Lower lobe of right lung (tissue), 2 donors: ENCODE data around the gene OSBPL7. TPM values are rescaled to one million over a fixed set of nuclear protein-coding genes. Genes with fewer than 3 reads are reported as not detected.
A peak's percentile ranks its signal among the peaks of the same experiment; 100 is the strongest.

ENCODE experiments used
- ATAC-seq, 2 donors: fragments of 200-7000 bp; cut with Tn5 transposase; one replicate each; pipeline ENCODE4 v1.9.1; 2020 to 2022; ENCODE audit warnings: mild to moderate bottlenecking in 2 of 2, moderate library complexity in 2 of 2
- DNase-seq: peaks from one replicate; pipeline ENCODE4 v3.0.0-alpha.2; 2020
- H3K27ac ChIP-seq: fragments of 200-600 bp; one replicate; pipeline ENCODE4 v1.8.0; 2022
- H3K27me3 ChIP-seq: fragments of 200-600 bp; one replicate; pipeline ENCODE4 v1.8.0; 2022; ENCODE audit warnings: low read depth
- H3K36me3 ChIP-seq: fragments of 200-600 bp; one replicate; pipeline ENCODE4 v1.8.0; 2022; ENCODE audit warnings: mild to moderate bottlenecking
- H3K4me1 ChIP-seq: fragments of 200-600 bp; one replicate; pipeline ENCODE4 v1.8.0; 2022
- H3K4me3 ChIP-seq: fragments of 200-600 bp; one replicate; pipeline ENCODE4 v1.8.0; 2022; ENCODE audit warnings: mild to moderate bottlenecking
- H3K9me3 ChIP-seq: fragments of 200-600 bp; one replicate; pipeline ENCODE4 v1.8.0; 2022
- CTCF ChIP-seq: fragments of 200-600 bp; IDR thresholded peaks from one replicate; pipeline ENCODE4 v1.8.0; 2022; ENCODE audit warnings: antibody characterized with exemption, mild to moderate bottlenecking
- intact Hi-C: fragments of 100-400 bp; cut with DNase I; formaldehyde crosslinking; loops from one replicate; pipeline ENCODE4 v1.11.0; 2022
- total RNA-seq: library from RNA; stranded (reverse); fragmentation: NEBNext Ultra II Directional; extraction: Animal tissue kit (Norgen Biotek cat#: 25700); gene quantifications from one replicate; pipeline ENCODE4 v1.2.1, GENCODE V29; 2021
- donor health status: DM: no; HTN: yes; CAD: no; lungs with severe emphysema.

OSBPL7 gene
- total RNA-seq, 1 donor from 2014 or later, result 15.0 TPM

DNA sequence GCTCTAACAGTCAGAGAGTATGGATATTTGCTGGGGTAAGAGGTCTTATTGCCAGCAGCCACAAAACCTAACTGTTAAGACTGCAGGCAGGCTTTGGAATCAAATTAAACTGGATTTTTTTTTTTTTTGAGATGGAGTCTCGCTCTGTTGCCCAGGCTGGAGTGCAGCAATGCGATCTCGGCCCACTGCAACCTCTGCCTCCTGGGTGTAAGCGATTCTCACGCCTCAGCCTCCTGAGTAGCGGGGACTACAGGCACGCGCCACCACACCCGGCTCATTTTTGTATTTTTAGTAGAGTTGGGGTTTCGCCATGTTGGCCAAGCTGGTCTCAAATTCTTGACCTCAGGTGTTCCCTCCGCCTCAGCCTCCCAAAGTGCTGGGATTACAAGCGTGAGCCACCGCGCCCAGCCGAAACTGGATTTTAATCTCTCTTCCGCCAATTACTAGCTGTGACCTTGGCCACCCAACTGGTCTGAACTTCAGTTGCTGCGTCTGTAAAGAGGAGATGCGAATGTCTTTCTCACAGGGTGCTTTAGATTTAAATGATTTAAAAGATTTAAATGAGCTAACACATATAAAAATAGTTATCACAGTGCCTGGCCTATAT lies 8.9 kb upstream of the OSBPL7 start:
- no peak for ATAC-seq
- Histone ChIP-seq H3K27ac (peak overlapping the region; percentile 82), H3K9me3 (no peaks in the 10 kb centered on the region), H3K4me1 (peaks cover 30% of the 10 kb centered on the region), H3K27me3 (no peaks in the 10 kb centered on the region), H3K36me3 (peaks cover 37% of the 10 kb centered on the region), H3K4me3 (peak overlapping the region; percentile 86)
- DNase-seq, result no peak
- intact Hi-C loops, result no loop called here
- TF ChIP-seq CTCF, result no peak

- peak in 1 of 2 donors; percentile 3 for ATAC-seq
- intact Hi-C loops, result no loop called here
- H3K4me3 ChIP-seq, result no peak overlapping the region
- H3K4me1 ChIP-seq, result peaks cover 30% of the 10 kb centered on the region
- H3K9me3 ChIP-seq, result no peaks in the 10 kb centered on the region
- peaks cover 39% of the 10 kb centered on the region for H3K36me3 ChIP-seq
- no peaks in the 10 kb centered on the region for H3K27me3 ChIP-seq
- no peak for TF ChIP-seq CTCF
- DNase-seq, result no peak
- H3K27ac ChIP-seq, result no peak overlapping the region
Observed at GRCh38 chr17:47829870-47830269, 8.3 kb upstream of the OSBPL7 start.

DNA sequence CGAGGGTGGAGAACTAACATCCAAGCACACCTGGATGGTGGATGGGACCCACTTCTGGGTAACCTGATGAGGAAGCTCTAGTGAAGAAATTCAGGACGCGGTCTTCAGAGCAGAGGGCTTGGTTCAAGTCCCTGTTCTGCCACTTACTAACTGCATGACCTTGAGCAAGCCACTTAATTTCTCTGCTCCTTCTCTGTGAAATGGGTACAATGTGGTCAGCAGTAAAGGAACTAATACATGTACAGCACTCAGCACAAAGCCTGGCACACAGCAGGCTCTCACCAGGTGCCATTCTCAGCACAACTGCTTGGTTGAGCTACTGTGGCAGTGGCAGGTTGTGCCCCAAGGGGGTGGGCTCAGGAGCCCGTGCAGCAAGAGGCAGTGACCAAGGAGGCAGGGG lies 1.9 kb upstream of the OSBPL7 start:
- Histone ChIP-seq H3K27me3 (no peaks in the 10 kb centered on the region), H3K9me3 (no peaks in the 10 kb centered on the region), H3K27ac (no peak overlapping the region), H3K4me1 (peaks cover 31% of the 10 kb centered on the region), H3K4me3 (no peak overlapping the region), H3K36me3 (peaks cover 62% of the 10 kb centered on the region)
- TF ChIP-seq CTCF, result no peak
- no peak for ATAC-seq
- intact Hi-C loops, result no loop called here
- no peak for DNase-seq

GRCh38 chr17:47822785-47823184 lies 1.2 kb upstream of the OSBPL7 start:
- no peak for TF ChIP-seq CTCF
- ATAC-seq (no peak), DNase-seq (no peak)
- Histone ChIP-seq H3K4me3 (no peak overlapping the region), H3K27me3 (no peaks in the 10 kb centered on the region), H3K9me3 (no peaks in the 10 kb centered on the region), H3K36me3 (peaks cover 62% of the 10 kb centered on the region), H3K27ac (no peak overlapping the region), H3K4me1 (peaks cover 31% of the 10 kb centered on the region)
- intact Hi-C loops, result no loop called here

DNA sequence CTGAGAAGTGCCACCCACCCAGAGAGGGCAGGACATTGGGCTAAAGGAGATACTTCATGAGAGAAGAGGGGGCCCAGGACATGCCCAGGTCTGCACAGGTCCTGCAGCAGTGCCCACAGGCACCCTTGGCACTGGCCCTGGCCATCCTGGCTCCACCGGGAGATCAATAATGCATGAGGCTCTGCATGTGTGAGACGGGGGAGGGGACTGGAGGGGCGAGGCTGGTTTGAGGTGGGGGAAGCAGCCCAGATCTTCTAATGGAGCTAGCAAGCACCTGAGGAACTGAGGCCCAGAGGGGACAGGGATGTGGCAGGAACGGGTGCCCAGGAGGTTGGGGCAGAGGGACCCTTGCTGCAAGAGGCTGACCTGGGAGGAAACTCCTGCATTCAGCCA lies 567 bp downstream of the OSBPL7 start:
- intact Hi-C loops, result no loop called here
- peak in 1 of 2 donors; percentile 1 for ATAC-seq
- peaks cover 62% of the 10 kb centered on the region for H3K36me3 ChIP-seq
- H3K4me3 ChIP-seq, result peak overlapping the region; percentile 65
- H3K27me3 ChIP-seq, result no peaks in the 10 kb centered on the region
- peak overlapping the region; percentile 62 for H3K27ac ChIP-seq
- peaks cover 31% of the 10 kb centered on the region for H3K4me1 ChIP-seq
- no peak for DNase-seq
- no peak for TF ChIP-seq CTCF
- no peaks in the 10 kb centered on the region for H3K9me3 ChIP-seq
